ENCODE data around the gene LRCH1.

LRCH1 gene

DNA sequence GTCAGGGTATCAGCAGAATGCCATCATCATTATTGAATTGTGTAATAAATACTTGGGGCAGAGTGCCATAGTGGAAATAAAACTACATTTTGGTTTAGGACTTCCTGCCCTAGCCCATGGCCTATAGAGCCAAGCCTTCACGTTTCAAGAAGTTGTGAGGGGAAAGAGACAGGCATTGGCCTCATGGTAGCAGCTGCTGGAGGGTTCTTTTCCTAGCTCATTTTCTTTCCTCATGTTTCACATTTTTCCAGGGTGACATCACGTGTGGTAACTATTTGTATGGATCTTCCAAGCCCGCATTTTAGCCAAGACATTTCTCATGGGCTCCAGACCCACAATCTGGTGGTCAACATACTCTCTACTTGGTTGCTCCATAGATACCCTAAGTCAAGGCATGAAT is 80.4 kb downstream of the LRCH1 start:
- DNase-seq (ENCODE audit: extremely low read depth in 1 of 2, low read depth in 1 of 2), result no peak

DNA sequence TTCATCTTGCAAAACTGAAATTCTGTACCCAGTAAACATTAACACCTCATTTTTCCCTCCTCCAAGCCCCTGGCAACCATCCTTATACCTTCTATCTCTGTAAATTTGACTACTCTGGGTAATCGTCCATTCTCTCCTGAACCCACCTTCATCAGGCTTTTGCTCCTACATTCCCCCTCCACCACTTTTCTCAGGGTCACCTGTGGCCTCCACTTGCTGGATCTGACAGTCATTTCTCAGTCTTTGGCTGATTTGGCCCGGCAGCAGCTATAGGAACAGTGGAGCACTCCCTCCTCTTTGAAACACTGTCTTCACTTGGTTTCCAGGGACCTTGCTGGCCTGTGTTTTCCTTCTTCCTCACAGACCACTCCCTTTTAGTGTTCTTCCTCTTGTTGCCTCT is 83.5 kb downstream of the LRCH1 start:
- no peak for DNase-seq (ENCODE audit: extremely low read depth in 1 of 2, low read depth in 1 of 2)

DNA sequence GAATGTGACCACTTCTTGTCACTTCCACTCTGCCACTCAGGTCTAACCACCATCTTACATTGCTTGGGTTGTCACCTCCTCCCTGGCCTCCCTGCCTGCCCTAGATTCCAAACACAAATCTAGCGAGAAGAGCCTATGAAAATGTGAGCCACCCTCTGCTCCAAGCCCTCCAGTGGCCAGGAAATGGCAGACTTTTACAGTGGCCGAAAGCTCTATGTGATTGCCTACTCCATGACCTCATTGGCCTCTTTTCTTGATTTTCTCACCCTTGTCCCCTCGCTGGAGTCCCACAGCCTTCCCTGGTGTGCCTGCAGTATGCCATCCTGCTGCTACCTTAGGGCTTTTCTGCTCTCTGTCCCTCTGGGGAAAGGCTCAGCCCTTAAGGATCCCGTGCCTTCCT is 84.2 kb downstream of the LRCH1 start:
- no peak for DNase-seq (ENCODE audit: extremely low read depth in 1 of 2, low read depth in 1 of 2)

DNA sequence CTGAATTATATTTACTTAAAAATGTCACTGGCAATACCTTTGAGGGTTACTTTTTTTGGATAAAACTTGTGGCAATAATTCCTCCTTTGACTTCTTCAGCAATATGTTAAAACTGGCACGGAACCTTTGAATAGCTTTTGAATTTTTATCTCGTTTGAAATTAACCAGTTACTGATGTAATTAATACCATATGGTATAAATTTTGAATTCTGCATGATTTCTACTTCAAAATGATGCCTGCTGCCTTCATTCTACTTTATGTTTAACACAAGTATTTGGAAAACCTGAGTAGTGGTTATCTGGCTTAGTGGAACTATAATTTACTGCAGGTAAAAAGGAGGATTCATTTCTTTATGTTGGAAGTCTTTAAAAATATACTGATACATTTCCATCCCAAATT is 85.3 kb downstream of the LRCH1 start:
- no peak for DNase-seq (ENCODE audit: extremely low read depth in 1 of 2, low read depth in 1 of 2)

DNA sequence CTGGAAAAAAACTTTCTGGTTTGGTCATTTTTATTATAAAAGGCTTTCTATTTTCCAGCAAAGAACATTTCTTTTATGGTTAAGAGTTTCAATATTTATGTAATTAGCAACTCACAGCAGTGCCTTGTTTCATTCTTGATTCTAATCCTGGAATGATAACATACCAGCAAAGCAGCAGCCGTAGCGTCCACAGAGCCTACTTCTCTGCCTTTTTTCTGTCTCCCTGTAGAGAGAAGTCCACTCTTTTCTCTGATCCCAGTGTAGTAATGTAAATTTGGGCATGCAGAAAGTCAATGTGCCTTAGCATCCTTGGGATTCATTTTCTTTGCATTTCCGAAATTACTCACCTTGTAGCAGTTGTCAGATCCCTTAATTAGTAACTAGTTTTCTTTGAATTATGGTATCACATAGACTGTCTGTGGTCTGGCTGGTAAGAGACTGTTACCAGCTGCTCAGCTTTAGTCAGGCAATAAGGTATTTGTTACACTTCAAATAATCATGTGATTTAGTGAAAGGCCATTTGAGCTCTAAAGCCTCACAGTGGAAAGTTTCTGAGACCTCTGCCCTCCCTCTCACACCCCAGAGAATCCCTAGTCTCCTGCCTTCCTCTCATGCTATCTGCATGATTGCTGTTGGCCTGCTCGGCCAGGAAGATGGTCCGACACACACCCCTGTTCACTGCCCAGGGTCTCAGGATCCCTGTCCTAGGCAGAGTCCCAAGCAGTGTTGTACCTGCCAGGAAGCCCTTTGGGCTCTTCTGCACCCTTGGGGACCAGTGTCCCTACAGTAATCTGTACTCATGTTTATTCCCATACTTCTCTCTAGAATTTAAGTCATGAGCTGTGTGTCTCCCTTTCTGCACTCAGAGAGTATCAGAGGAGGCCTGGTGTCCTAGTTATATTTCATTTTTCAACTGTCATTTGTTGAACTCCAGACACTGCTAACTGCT is 86.3 kb downstream of the LRCH1 start:
- DNase-seq (ENCODE audit: extremely low read depth in 1 of 2, low read depth in 1 of 2), result no peak

DNA sequence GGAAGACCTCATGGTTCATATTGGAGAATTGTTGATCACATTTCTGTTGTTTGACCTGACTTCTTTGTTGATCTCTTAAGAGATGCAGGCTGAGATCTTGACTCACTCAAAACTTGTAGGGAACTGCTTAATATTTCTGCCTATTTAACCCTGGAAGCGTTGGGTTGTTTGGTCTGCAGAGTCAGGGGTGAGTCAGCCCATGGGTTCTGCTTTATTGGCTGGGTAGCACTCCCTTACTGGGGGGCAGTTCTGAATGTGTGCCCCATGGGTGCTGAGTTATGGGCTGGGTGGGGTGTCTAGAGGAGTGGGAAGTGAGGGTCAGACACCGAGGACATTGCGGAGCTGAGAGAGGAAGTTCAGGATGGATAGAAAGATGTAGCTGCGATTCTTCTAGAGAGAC is 87.9 kb downstream of the LRCH1 start:
- no peak for DNase-seq (ENCODE audit: extremely low read depth in 1 of 2, low read depth in 1 of 2)

DNA sequence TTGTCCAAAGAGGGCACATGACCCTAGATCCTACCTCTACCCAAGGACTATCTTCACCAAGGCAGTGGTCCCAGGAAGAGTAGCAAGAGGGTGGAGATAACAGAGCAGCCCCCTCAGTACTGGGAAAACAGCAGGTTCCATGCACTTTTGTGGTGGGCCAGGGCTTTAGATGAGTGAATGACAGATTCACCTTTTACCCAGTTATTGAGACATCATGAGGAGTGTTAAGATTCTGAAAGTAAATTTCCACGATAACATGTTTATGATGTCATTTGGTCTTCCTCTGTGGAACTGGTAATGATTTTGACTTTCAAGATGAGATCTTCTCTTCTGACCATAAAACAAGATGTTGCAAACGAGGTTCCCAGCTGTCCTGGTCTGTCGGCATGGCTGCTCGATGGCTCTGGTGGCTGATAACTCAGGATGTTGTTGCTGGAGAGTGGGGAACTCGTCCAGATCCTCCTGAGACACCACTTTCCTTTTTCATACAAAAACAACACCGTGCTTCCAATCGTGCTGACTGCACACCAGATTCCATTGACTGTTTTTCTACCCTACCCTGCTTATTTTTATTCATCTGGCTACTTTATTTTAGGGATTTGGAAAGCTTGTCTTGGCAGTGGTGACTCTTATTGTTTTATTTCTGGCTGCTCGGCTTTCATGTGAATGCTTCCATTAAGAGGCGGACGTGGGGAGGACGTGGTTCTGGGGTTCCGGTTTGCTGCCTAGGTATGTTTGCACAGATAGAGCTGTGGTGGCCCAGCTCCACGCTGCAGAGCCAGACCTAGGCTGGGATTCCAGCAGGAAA is 88.5 kb downstream of the LRCH1 start:
- DNase-seq (ENCODE audit: extremely low read depth in 1 of 2, low read depth in 1 of 2), result no peak

DNA sequence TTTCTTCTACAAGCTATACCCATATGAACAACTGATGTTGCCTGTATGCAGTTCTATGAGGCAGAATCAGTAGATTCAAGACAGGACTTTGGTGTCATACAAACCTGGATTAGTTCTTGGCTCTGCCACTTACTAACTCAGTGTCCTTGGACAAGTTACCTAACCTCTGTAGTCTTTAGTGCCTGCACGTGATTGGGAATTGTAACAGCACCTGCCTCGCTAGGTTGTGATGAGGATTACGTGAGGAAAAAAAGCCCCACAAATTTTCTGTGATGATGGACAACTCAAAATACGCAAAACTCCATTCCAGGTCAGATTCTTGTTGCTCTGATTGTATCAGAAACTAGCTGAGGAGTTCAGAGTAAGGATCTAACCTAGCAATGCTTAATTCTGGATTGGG is 89.3 kb downstream of the LRCH1 start:
- no peak for DNase-seq (ENCODE audit: extremely low read depth in 1 of 2, low read depth in 1 of 2)

DNA sequence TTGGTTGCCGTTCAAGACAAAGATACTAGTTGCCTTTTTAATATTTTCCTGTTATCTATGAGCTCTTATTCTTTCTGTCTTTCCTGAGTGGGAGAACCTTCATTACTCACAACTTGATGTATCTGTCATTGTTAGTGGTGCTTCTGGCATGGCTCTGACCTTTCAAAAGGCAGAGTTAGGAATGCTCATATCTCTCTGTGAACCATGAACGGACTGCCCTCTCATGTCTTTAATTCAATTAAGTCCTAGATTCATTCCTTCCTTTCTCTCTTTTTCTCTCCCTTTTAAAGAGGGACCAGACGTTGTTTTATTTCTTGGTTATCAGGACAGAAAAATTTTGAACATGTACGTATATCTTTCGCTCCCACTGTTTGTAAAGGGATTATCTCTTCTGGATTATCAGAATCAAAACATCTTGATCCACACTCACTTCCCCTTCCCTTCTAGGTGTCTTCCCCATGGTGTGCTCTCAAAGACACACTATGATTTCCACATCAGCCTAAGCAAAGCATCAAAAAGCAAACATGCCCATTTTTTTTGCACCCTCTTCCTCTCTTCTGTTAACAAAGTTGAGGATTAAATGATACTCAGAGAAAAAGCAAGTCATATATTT is 90.3 kb downstream of the LRCH1 start:
- no peak for DNase-seq (ENCODE audit: extremely low read depth in 1 of 2, low read depth in 1 of 2)

DNA sequence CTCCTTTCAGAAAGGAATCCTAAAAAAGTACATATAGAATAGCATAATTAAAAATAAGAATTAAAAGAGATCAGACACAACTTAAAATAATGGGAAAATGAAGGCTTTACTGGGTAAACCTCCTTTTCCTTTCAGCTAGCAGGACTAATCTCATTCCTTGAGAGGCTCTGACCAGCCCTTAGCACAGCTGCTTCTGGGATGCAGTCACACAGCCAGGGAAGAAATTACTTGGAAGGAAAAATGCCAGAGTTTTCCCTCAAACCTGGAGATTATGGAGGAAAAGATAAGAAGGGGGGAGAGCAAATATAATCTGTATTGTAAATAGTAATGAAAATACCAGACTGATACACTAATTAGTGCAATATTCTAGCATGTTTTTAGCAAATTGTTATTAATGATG is 91.8 kb downstream of the LRCH1 start:
- no peak for DNase-seq (ENCODE audit: extremely low read depth in 1 of 2, low read depth in 1 of 2)

DNA sequence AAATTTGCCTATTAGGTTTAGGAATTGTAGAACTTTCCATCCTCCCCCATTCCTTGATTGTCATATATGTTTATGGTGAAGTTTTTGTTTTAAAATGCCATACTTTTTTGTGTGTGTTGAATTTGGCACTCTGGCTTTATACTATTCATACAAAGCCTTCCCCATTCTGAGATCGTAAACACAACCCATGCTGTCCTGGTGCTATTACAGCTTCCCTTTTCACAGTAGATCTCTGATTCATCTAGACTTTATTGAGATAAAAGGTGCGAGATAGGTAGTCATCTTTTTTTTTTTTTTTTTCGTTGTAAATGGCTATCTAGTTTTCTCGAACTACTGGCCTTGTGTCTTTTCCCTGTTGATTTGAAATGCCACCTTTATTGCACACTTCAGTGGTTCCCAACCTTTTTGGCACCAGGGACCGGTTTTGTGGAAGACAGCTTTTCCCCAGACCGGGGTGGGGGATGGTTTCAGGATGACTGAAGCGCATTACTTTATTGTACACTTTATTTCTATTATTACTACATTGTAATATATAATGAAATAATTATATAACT is 94.6 kb downstream of the LRCH1 start:
- no peak for DNase-seq (ENCODE audit: extremely low read depth in 1 of 2, low read depth in 1 of 2)

DNA sequence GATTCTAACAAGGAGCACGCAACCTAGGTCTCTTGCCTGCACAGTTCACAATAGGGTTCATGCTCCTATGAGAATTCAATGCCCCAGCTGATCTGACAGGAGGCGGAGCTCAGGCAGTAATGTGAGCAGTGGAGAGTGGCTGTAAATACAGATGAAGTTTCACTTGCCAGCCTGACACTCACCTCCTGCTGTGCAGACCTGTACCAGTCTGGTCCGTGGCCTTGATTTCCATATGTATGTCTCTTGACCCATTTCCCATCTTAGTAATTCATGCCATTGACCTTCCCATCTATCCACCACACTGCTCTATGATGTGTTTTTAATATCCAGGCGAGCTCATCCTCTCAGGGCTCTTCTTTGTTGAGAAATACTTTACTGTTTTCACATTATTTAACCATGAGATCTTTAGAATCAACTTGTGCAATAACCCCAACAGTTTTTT is 95.2 kb downstream of the LRCH1 start:
- no peak for DNase-seq (ENCODE audit: extremely low read depth in 1 of 2, low read depth in 1 of 2)

DNA sequence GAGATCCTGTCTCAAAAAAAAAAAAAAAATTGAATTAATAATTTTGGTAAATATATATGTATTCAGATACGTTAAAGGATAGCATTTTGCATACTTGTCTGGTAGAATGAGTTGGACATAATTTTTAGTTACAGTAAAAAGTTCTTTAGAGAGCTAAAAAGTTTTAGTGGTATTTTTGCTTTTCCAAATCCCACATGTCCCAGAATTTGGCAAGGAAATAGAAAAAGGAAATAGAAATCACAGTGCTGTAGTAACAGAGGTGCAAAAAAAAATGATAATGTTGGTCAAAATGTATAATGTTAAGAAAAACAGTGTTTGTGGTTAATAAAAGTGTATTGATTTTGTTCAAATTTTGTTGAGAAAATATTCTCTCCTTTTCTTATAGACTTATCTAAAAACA is 96.8 kb downstream of the LRCH1 start:
- no peak for DNase-seq (ENCODE audit: extremely low read depth in 1 of 2, low read depth in 1 of 2)

DNA sequence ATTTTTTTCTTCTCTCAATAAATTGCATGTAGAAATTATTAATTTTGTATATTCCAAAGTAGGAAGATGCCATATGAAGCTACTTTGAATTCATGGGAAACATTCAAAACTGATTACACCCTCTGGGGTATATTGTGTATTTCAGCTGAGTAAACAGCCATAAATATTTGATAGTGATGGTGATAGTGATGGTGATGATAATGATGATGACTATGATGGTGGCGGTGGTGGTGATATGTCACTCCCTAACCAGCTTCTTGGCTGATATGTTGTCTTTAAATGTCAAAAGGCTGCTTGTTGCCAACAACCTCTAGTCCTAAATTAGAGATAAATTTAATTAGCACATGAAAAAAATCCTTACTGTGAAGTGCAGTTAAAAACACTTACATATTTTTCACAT is 102.0 kb downstream of the LRCH1 start:
- DNase-seq (ENCODE audit: extremely low read depth in 1 of 2, low read depth in 1 of 2), result no peak

DNA sequence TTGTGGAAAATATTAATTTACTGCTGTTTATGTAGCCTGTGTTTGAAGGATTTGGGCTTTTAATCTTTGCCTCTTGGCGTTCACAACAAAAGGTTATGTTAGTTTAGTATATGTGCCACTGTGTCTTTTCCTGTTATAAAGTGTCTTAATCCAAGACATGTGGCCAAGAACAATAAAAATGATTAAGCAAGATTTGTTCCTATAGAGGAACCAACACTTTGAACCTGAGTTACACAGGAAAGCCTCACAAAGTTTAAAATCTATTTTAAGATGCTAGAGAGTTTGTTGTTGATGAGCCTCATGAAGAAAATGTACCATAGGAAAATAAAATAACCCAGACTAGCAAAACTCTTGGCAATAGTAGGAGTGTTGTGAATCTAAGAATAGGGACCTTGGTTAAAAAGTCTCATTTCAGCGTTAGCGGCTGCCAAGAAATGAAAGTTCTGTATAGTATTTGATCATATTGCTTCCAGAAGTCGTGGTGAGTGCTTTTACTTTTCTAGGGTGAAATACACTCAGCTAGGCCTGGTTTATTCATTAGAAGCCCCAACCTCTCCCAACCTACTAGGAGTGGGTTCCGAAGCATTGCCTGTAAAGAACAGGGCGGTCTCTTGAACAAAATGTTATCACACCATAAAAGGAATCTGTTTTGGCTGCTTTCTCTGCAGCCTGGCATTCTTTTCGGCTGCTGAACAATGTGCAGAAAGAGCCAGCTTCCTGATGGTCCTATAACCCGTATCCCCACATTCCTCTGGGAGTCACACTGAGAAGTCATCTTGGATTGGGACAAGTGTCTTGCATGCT is 102.6 kb downstream of the LRCH1 start:
- DNase-seq (ENCODE audit: extremely low read depth in 1 of 2, low read depth in 1 of 2), result no peak

DNA sequence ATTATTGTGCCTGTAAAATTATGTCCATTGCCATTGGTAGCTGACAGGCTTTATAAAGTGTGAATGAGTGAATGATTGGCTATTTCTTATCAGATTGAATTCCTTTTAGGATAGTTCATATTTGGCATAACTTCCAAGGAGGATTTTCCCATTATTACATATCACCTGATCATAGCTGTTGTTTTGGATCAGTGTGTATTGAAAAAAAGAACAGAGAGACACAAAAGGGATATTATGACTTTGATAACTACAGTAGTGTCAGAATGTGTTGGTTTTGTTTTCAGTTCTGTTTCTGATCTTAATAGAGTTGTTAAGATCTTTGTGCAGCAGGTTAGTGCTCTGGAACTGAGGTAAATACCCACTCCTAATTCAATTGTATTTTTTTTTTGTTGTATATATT is 103.8 kb downstream of the LRCH1 start:
- DNase-seq (ENCODE audit: extremely low read depth in 1 of 2, low read depth in 1 of 2), result no peak

DNA sequence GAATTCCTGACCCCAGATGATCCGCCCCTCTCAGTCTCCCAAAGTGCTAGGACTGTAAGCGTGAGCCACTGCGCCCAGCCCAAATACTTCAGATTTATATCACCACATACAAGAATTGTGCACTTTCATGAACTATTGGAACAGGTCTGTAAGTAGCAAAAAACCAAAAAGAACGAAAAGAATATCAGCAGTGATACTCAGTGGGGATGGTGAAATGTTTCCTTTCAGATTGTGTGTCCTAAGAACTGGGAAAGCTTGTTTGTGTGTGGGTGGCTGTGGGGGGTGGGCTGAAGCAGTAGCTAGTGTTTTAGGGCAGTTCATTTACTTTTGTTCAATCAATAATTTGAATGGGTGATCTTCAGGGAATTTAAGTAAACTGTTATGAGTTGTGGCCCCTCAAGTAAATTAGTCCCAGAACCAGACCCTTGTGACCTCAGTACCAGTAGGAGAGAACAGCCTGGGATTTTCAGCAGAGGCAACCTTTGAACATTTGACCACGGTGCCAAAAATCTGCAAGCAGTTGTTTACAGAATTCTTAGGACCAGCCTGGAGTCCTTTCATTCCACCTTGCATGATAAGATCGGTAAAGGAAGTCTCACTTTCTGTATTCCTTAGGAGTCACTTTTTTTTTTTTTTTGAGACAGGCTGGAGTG is 106.6 kb downstream of the LRCH1 start:
- no peak for DNase-seq (ENCODE audit: extremely low read depth in 1 of 2, low read depth in 1 of 2)

DNA sequence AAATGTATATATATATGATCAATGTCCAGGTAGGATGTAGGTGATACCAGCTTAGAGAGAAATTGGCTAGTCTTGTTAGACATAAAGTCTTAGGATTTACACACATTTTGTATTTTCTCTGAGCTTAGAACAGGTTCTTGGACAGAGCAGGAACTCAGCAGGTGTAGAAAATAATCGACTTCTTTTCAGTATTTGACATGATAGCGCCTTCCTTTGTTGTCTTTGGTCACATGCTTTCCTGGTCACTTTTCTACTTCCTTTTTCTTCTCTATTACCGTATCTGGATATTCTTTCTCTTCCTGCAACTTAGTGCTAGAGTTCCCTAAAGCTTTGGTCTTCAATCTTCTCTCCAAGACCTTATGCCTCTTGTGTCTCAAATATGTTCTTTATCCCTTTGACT is 107.4 kb downstream of the LRCH1 start:
- no peak for DNase-seq (ENCODE audit: extremely low read depth in 1 of 2, low read depth in 1 of 2)

DNA sequence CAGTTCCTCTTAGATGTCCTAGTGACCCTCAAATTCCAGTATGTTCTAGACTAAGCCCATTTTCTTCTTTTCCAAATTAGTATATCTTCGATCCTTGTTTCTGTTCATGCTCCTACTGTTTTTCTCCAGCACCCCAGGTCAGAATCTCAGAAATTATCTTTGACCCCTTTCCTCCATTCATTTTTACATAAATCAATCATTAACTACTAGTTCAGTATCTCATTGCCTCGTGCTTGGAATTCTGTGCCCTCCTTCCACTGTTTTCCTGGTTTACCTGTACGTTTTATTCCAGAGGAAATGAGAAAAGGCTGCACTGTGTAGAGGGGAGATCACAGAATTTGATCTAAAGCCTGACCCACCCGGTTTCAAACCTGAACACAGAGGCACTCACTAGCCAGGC is 107.9 kb downstream of the LRCH1 start:
- DNase-seq (ENCODE audit: extremely low read depth in 1 of 2, low read depth in 1 of 2), result no peak

DNA sequence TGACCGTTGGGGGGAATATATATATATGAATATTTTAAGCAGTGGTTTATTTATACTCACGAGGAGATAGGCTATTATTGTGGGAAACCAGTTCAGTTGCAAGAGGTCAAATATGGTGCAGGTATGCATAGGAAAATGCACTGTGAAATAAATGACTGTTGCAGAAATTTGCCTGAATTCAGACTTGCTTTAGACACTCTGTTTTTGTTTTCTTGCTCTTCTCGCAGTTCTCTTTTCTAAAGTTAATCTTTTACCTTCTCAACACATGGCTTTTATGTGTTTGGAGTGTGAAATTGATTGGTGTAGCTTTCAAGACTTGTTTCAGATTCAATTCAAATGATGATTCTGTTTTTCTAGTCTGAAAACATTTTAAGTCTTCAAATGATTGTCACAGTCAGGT is 109.7 kb downstream of the LRCH1 start:
- DNase-seq (ENCODE audit: extremely low read depth in 1 of 2, low read depth in 1 of 2), result no peak

All from activated CD8-positive, alpha-beta memory T cell treated with anti-CD3 and anti-CD28 coated beads for 1 hour (primary cell).